Endothelial cell of umbilical vein (primary cell): ENCODE data around the gene ZNF470. TPM values are rescaled to one million over a fixed set of nuclear protein-coding genes. Genes with fewer than 3 reads are reported as not detected.

Experiments
- BruUV-seq: library from RNA; stranded (reverse); fragments of 400-500 nt; replicated peaks from 2 replicates; lab custom pipeline; 2021; lab: Mats Ljungman, UMichigan
- CTCF ChIA-PET: fragments of 300-600, 350-600 bp; sonication (Branson Sonifier 250); formaldehyde crosslinking; loops from one replicate; lab custom pipeline; 2021; ENCODE audit warnings: antibody characterized with exemption, inconsistent platforms; lab: Charles Lee
- POLR2A ChIA-PET: fragments of 300-600, 350-600 bp; sonication (Branson Sonifier 250); formaldehyde crosslinking; loops from one replicate; lab custom pipeline; 2021; ENCODE audit warnings: antibody characterized with exemption, inconsistent platforms; lab: Charles Lee
- DNase-seq: peaks from one replicate; pipeline ENCODE4 v3.0.0-alpha.2; 2011; ENCODE audit warnings: low read depth, low spot score
- FAIRE-seq: peaks from 2 replicates; lab custom pipeline; 2011; peaks lifted over from hg19 to GRCh38; lab: Jason Lieb, UNC
- H2AFZ ChIP-seq: 2 replicates; pipeline ENCODE4 v1.6.0; 2012; ENCODE audit warnings: low read depth, low read length, control low read depth, inconsistent platforms
- H3K27ac ChIP-seq: 2 replicates; pipeline ENCODE4 v1.5.1; 2011; ENCODE audit warnings: low read depth, mild to moderate bottlenecking, control low read depth, low read length, moderate library complexity; ENCODE audit not compliant: insufficient read depth
- H3K27me3 ChIP-seq, 2 experiments: 2 replicates each; pipeline versions ENCODE4 v1.6.0 to v1.6.1; 2011; ENCODE audit warnings: low read length in 2 of 2, mixed read lengths in 1 of 2; ENCODE audit not compliant: control insufficient read depth in 2 of 2, insufficient read depth in 2 of 2
- H3K36me3 ChIP-seq, 2 experiments: 2 replicates in 1 of 2; 3 replicates in 1 of 2; pipeline ENCODE4 v1.5.1; 2011; ENCODE audit warnings: low read length in 2 of 2, mild to moderate bottlenecking in 1 of 2, moderate library complexity in 1 of 2; ENCODE audit not compliant: control insufficient read depth in 2 of 2, insufficient read depth in 2 of 2; ENCODE audit errors: extremely low read depth in 1 of 2
- H3K4me1 ChIP-seq: 3 replicates; pipeline ENCODE4 v1.5.1; 2011; ENCODE audit warnings: mild to moderate bottlenecking, low read length; ENCODE audit not compliant: control insufficient read depth, insufficient read depth; ENCODE audit errors: extremely low read depth
- H3K4me2 ChIP-seq: 2 replicates; pipeline ENCODE4 v1.6.1; 2011; ENCODE audit warnings: low read length, control low read depth, mixed read lengths; ENCODE audit not compliant: insufficient read depth
- H3K4me3 ChIP-seq, 3 experiments: fragments of 200-600 bp in 1 of 3; sonication (generic), shearing (Covaris generic) in 1 of 3; replicated peaks in 1 of 3; 2 replicates each; pipeline ENCODE4 v1.5.1; 2011 to 2016; ENCODE audit warnings: control low read depth in 3 of 3, low read length in 3 of 3, mild to moderate bottlenecking in 2 of 3, inconsistent platforms in 1 of 3, low read depth in 1 of 3, moderate library complexity in 1 of 3; ENCODE audit not compliant: insufficient read depth in 1 of 3
- H3K79me2 ChIP-seq: 2 replicates; pipeline ENCODE4 v1.6.0; 2012; ENCODE audit warnings: low read length, inconsistent platforms; ENCODE audit not compliant: control insufficient read depth, insufficient read depth
- H3K9ac ChIP-seq: replicated peaks from 2 replicates; pipeline ENCODE3; 2011; ENCODE audit warnings: low read length, control low read depth; ENCODE audit not compliant: insufficient read depth; ENCODE audit errors: extremely low read depth
- H3K9me1 ChIP-seq: replicated peaks from 3 replicates; pipeline ENCODE4 v1.6.0; 2011; ENCODE audit warnings: mild to moderate bottlenecking, low read length; ENCODE audit not compliant: control insufficient read depth, insufficient read depth; ENCODE audit errors: extremely low read depth
- H3K9me3 ChIP-seq: replicated peaks from 2 replicates; pipeline ENCODE4 v1.5.1; 2012; ENCODE audit warnings: low read length, inconsistent platforms; ENCODE audit not compliant: control insufficient read depth, insufficient read depth
- H4K20me1 ChIP-seq: replicated peaks from 2 replicates; pipeline ENCODE3; 2011; ENCODE audit warnings: mild to moderate bottlenecking, low read length; ENCODE audit not compliant: control insufficient read depth, insufficient read depth; ENCODE audit errors: extremely low read depth
- CTCF ChIP-seq, 2 donors: IDR thresholded peaks; 1 replicate in 1 of 2; 2 replicates in 1 of 2; pipeline ENCODE4 v1.5.1; 2011; ENCODE audit warnings: low read length in 2 of 2, mild to moderate bottlenecking in 2 of 2, moderate library complexity in 2 of 2, control low read depth in 1 of 2, inconsistent platforms in 1 of 2, low read depth in 1 of 2; ENCODE audit not compliant: insufficient read depth in 1 of 2; ENCODE audit errors: extremely low read depth in 1 of 2
- EZH2 ChIP-seq: IDR thresholded peaks from 2 replicates; pipeline ENCODE4 v1.6.1; 2012; ENCODE audit warnings: borderline replicate concordance, low read depth, mild to moderate bottlenecking, moderate library complexity, low read length, inconsistent platforms; ENCODE audit not compliant: severe bottlenecking
- FOS ChIP-seq: IDR thresholded peaks from 2 replicates; pipeline ENCODE4 v1.6.1; 2011; ENCODE audit warnings: mild to moderate bottlenecking, low read length, moderate library complexity, borderline replicate concordance; ENCODE audit not compliant: insufficient read depth
- GATA2 ChIP-seq: IDR thresholded peaks from 2 replicates; pipeline ENCODE4 v1.7.0; 2011; ENCODE audit warnings: low read depth, mild to moderate bottlenecking, moderate library complexity, mixed read lengths, low read length; ENCODE audit not compliant: insufficient read length, insufficient read depth
- JUN ChIP-seq: IDR thresholded peaks from 2 replicates; pipeline ENCODE4 v1.6.1; 2011; ENCODE audit warnings: borderline replicate concordance, low read depth; ENCODE audit not compliant: insufficient read length, insufficient read depth
- MAX ChIP-seq: IDR thresholded peaks from 2 replicates; pipeline ENCODE4 v1.6.1; 2011; ENCODE audit not compliant: insufficient read depth, insufficient read length
- MYC ChIP-seq: IDR thresholded peaks from one replicate; pipeline ENCODE4 v1.6.1; 2011; ENCODE audit warnings: mild to moderate bottlenecking, low read depth, low read length
- POLR2A ChIP-seq: IDR thresholded peaks from 2 replicates; pipeline ENCODE4 v1.6.1; 2012; ENCODE audit warnings: low read depth, mild to moderate bottlenecking, control low read depth, low read length
- POLR2AphosphoS5 ChIP-seq: IDR thresholded peaks from 2 replicates; pipeline ENCODE4 v1.6.1; 2012; ENCODE audit warnings: low read depth, mild to moderate bottlenecking, control low read depth, low read length, moderate library complexity; ENCODE audit not compliant: insufficient read depth
- dilution Hi-C: fragments of 300-500 bp; cut with MboI; formaldehyde crosslinking; loops from one replicate; pipeline ENCODE4 v1.15.0; 2019; ENCODE audit warnings: low sequenced_read_pairs; ENCODE audit not compliant: extremely low pct_ligation_motif_present
- intact Hi-C: fragments of 100-400 bp; cut with micrococcal nuclease; formaldehyde crosslinking; loops from one replicate; pipeline ENCODE4 v1.10.0; 2022
- polyA plus RNA-seq, 4 experiments: library from polyadenylated mRNA; depleted of rRNA in 3 of 4; stranded (reverse) in 3 of 4; unstranded in 1 of 4; fragments of >200 nt; gene quantifications; 2 replicates each; pipeline versions ENCODE4 v1.2.1 to v1.2.3, GENCODE V29; 2011 to 2012; ENCODE audit warnings: missing spikeins in 1 of 4
- total RNA-seq: library from RNA; stranded (reverse); gene quantifications from 2 replicates; pipeline ENCODE4 v1.2.3, GENCODE V29; 2021

The ZNF470 gene
- total and polyA plus RNA-seq, 2 donors (not counting 3 experiments of a cell fraction or from before 2014, with no cell fraction given) = 1.0 to 3.9 TPM

GRCh38 chr19:56577719-56578602 lies 10.7 kb downstream of the ZNF470 start:
- H3K36me3 ChIP-seq = peaks cover 0 to 3% of the 10 kb centered on the region in 2 experiments
- DNase-seq (no peak), FAIRE-seq (no peak)
- no peak overlapping the region for H3K4me2 ChIP-seq
- H3K9me3 ChIP-seq = peaks cover 29% of the 10 kb centered on the region
- TF ChIP-seq JUN = no peak
- TF ChIP-seq MAX = no peak
- TF ChIP-seq MYC = no peak
- no peak for TF ChIP-seq POLR2A
- no peak for TF ChIP-seq CTCF (IDR thresholded peaks at IDR 0.05; ENCODE audit: extremely low read depth in 1 of 2, insufficient read depth in 1 of 2, low read depth in 1 of 2, low read length in 2 of 2)
- TF ChIP-seq POLR2AphosphoS5 = no peak
- TF ChIP-seq GATA2 = no peak
- TF ChIP-seq EZH2 = no peak
- TF ChIP-seq FOS = no peak
- no peak overlapping the region for H2AFZ ChIP-seq
- intact Hi-C loops (no loop called here), dilution Hi-C loops (no loop called here)
- no peaks in the 10 kb centered on the region for H3K9me1 ChIP-seq
- H4K20me1 ChIP-seq = no peaks in the 10 kb centered on the region
- POLR2A ChIA-PET = no interaction called here
- no peaks in the 10 kb centered on the region for H3K79me2 ChIP-seq
- no TSS peak for BruUV-seq
- no peaks in the 10 kb centered on the region for H3K4me1 ChIP-seq
- CTCF ChIA-PET = no interaction called here
- H3K4me3 ChIP-seq = no peak overlapping the region
- H3K9ac ChIP-seq = no peak overlapping the region
- H3K27me3 ChIP-seq = no peaks in the 10 kb centered on the region
- no peak overlapping the region for H3K27ac ChIP-seq
